HG03159 (cell line): ENCODE measurements around the gene SHCBP1L.

ENCODE experiments used
- ATAC-seq: cut with Tn5 transposase; IDR thresholded peaks from one replicate; pipeline ENCODE4 v1.9.1; 2021; ENCODE audit warnings: mild to moderate bottlenecking, moderate library complexity; ENCODE audit not compliant: unreplicated experiment

Gene SHCBP1L

GRCh38 chr1:182952677-182953444, at the start of gene SHCBP1L:
Gene SHCBP1L, minus strand, starts transcription at chr1:182953166. Its CDS starts 33 bp downstream, at chr1:182953133.
- no peak for ATAC-seq

- no peak for ATAC-seq
These were observed 49.3 kb upstream of the SHCBP1L start for GRCh38 chr1:183002267-183002666.

GRCh38 chr1:183000167-183000962, 47.4 kb upstream of the SHCBP1L start:
- no peak for ATAC-seq

- no peak for ATAC-seq
These were observed 45.5 kb upstream of the SHCBP1L start for GRCh38 chr1:182998482-182998881.

GRCh38 chr1:182996816-182997215, 43.9 kb upstream of the SHCBP1L start:
- no peak for ATAC-seq

- ATAC-seq: no peak
These were observed 42.9 kb upstream of the SHCBP1L start for GRCh38 chr1:182995894-182996293.

- no peak for ATAC-seq
These were observed 40.8 kb upstream of the SHCBP1L start for GRCh38 chr1:182993746-182994145.

GRCh38 chr1:182990413-182991144, 37.6 kb upstream of the SHCBP1L start:
- ATAC-seq: no peak

GRCh38 chr1:182985876-182986275, 32.9 kb upstream of the SHCBP1L start:
- ATAC-seq: no peak

- no peak for ATAC-seq
These were observed 31.7 kb upstream of the SHCBP1L start for GRCh38 chr1:182984621-182985020.

- ATAC-seq: no peak
These were observed 31.2 kb upstream of the SHCBP1L start for GRCh38 chr1:182984138-182984537.

GRCh38 chr1:182978151-182978853, 25.3 kb upstream of the SHCBP1L start:
- ATAC-seq: no peak

- no peak for ATAC-seq
These were observed 24.5 kb upstream of the SHCBP1L start for GRCh38 chr1:182977480-182977879.

- no peak for ATAC-seq
These were observed 21.7 kb upstream of the SHCBP1L start for GRCh38 chr1:182974506-182975191.

GRCh38 chr1:182972829-182973228, 19.9 kb upstream of the SHCBP1L start:
- ATAC-seq: no peak

- no peak for ATAC-seq
These were observed 19.3 kb upstream of the SHCBP1L start for GRCh38 chr1:182972231-182972630.

GRCh38 chr1:182971219-182971618, 18.3 kb upstream of the SHCBP1L start:
- no peak for ATAC-seq

- ATAC-seq: no peak
These were observed 16.1 kb upstream of the SHCBP1L start for GRCh38 chr1:182968836-182969734.

GRCh38 chr1:182968151-182968741, 15.3 kb upstream of the SHCBP1L start:
- no peak for ATAC-seq
